Right lobe of liver (tissue), 4 donors: ENCODE measurements around the gene TMEM53.

Experiments used
- POLR2A ChIP-seq: fragments of 450-650 bp; IDR thresholded peaks from one replicate; pipeline ENCODE4 v1.6.1; 2017; ENCODE audit warnings: antibody characterized with exemption, mild to moderate bottlenecking
- TF ChIP-seq, protein P1 (sequence below), 4 donors: fragments of 200-600 bp in 3 of 4; fragments of 450-650 bp in 1 of 4; IDR thresholded peaks; one replicate each; pipeline versions ENCODE4 v1.5.1 to v1.8.0; 2016 to 2022; ENCODE audit warnings: antibody characterized with exemption in 4 of 4, mild to moderate bottlenecking in 2 of 4
- donor health status: DM: no; HTN: no; CAD: no.
- donor health status: DM: no; HTN: no; CAD: no.
- donor health status: DM: no; HTN: yes; CAD: no.

DNA sequence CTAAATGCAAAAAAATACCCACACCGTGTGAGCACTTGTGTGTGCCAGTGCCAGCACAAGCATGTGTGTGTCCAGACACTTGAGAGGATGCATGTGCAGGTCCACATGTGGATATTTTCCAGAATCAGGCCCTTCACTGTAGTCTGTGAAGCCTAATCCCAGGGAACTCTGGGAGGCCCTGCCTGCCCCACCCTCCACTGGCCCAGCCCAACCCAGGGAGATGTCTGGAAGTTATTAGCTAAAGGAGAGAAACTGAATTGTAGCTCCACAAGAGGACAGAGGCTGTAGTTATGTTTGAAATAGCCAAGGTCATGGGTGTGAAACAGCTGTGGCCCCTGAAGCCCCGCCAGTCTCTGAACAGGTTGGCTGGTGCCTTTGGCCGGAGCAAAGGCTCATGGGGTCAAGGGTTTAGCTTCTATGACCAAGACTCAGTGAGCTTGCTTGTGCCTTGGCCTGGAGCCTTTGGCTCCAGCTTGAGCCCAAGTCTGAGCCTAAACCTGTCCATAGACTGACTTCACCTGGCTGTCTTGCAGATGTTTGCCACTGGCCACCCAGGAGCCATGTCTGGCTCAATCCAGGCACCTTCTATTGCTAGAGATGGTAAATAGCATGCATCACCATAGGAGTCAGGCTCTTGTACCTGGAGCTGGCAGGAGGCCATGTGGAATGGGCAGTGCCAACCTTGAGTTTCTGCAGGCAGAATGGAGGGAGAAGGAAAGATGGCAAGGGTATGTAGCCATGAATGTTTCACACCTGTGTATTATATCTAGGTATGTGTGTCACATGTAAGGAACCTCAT, 69.9 kb downstream of the TMEM53 start:
- TF ChIP-seq, protein P1, sequence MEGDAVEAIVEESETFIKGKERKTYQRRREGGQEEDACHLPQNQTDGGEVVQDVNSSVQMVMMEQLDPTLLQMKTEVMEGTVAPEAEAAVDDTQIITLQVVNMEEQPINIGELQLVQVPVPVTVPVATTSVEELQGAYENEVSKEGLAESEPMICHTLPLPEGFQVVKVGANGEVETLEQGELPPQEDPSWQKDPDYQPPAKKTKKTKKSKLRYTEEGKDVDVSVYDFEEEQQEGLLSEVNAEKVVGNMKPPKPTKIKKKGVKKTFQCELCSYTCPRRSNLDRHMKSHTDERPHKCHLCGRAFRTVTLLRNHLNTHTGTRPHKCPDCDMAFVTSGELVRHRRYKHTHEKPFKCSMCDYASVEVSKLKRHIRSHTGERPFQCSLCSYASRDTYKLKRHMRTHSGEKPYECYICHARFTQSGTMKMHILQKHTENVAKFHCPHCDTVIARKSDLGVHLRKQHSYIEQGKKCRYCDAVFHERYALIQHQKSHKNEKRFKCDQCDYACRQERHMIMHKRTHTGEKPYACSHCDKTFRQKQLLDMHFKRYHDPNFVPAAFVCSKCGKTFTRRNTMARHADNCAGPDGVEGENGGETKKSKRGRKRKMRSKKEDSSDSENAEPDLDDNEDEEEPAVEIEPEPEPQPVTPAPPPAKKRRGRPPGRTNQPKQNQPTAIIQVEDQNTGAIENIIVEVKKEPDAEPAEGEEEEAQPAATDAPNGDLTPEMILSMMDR (IDR thresholded peaks at IDR 0.05): no peak
- no peak for TF ChIP-seq POLR2A
